Endothelial cell of umbilical vein (primary cell): ENCODE measurements around the gene RIBC2. TPM values are rescaled to one million over a fixed set of nuclear protein-coding genes. Genes with fewer than 3 reads are reported as not detected.

Experiments used
- BruUV-seq: library from RNA; stranded (reverse); fragments of 400-500 nt; replicated peaks from 2 replicates; lab custom pipeline; 2021; lab: Mats Ljungman, UMichigan
- CTCF ChIA-PET: fragments of 300-600, 350-600 bp; sonication (Branson Sonifier 250); formaldehyde crosslinking; loops from one replicate; lab custom pipeline; 2021; ENCODE audit warnings: antibody characterized with exemption, inconsistent platforms; lab: Charles Lee
- POLR2A ChIA-PET: fragments of 300-600, 350-600 bp; sonication (Branson Sonifier 250); formaldehyde crosslinking; loops from one replicate; lab custom pipeline; 2021; ENCODE audit warnings: antibody characterized with exemption, inconsistent platforms; lab: Charles Lee
- DNase-seq: peaks from one replicate; pipeline ENCODE4 v3.0.0-alpha.2; 2011; ENCODE audit warnings: low read depth, low spot score
- FAIRE-seq: peaks from 2 replicates; lab custom pipeline; 2011; peaks lifted over from hg19 to GRCh38; lab: Jason Lieb, UNC
- H2AFZ ChIP-seq: 2 replicates; pipeline ENCODE4 v1.6.0; 2012; ENCODE audit warnings: low read depth, low read length, control low read depth, inconsistent platforms
- H3K27ac ChIP-seq: 2 replicates; pipeline ENCODE4 v1.5.1; 2011; ENCODE audit warnings: low read depth, mild to moderate bottlenecking, control low read depth, low read length, moderate library complexity; ENCODE audit not compliant: insufficient read depth
- H3K27me3 ChIP-seq, 2 experiments: 2 replicates each; pipeline versions ENCODE4 v1.6.0 to v1.6.1; 2011; ENCODE audit warnings: low read length in 2 of 2, mixed read lengths in 1 of 2; ENCODE audit not compliant: control insufficient read depth in 2 of 2, insufficient read depth in 2 of 2
- H3K36me3 ChIP-seq, 2 experiments: 2 replicates in 1 of 2; 3 replicates in 1 of 2; pipeline ENCODE4 v1.5.1; 2011; ENCODE audit warnings: low read length in 2 of 2, mild to moderate bottlenecking in 1 of 2, moderate library complexity in 1 of 2; ENCODE audit not compliant: control insufficient read depth in 2 of 2, insufficient read depth in 2 of 2; ENCODE audit errors: extremely low read depth in 1 of 2
- H3K4me1 ChIP-seq: 3 replicates; pipeline ENCODE4 v1.5.1; 2011; ENCODE audit warnings: mild to moderate bottlenecking, low read length; ENCODE audit not compliant: control insufficient read depth, insufficient read depth; ENCODE audit errors: extremely low read depth
- H3K4me2 ChIP-seq: 2 replicates; pipeline ENCODE4 v1.6.1; 2011; ENCODE audit warnings: low read length, control low read depth, mixed read lengths; ENCODE audit not compliant: insufficient read depth
- H3K4me3 ChIP-seq, 3 experiments: fragments of 200-600 bp in 1 of 3; sonication (generic), shearing (Covaris generic) in 1 of 3; replicated peaks in 1 of 3; 2 replicates each; pipeline ENCODE4 v1.5.1; 2011 to 2016; ENCODE audit warnings: control low read depth in 3 of 3, low read length in 3 of 3, mild to moderate bottlenecking in 2 of 3, inconsistent platforms in 1 of 3, low read depth in 1 of 3, moderate library complexity in 1 of 3; ENCODE audit not compliant: insufficient read depth in 1 of 3
- H3K79me2 ChIP-seq: 2 replicates; pipeline ENCODE4 v1.6.0; 2012; ENCODE audit warnings: low read length, inconsistent platforms; ENCODE audit not compliant: control insufficient read depth, insufficient read depth
- H3K9ac ChIP-seq: replicated peaks from 2 replicates; pipeline ENCODE3; 2011; ENCODE audit warnings: low read length, control low read depth; ENCODE audit not compliant: insufficient read depth; ENCODE audit errors: extremely low read depth
- H3K9me1 ChIP-seq: replicated peaks from 3 replicates; pipeline ENCODE4 v1.6.0; 2011; ENCODE audit warnings: mild to moderate bottlenecking, low read length; ENCODE audit not compliant: control insufficient read depth, insufficient read depth; ENCODE audit errors: extremely low read depth
- H3K9me3 ChIP-seq: replicated peaks from 2 replicates; pipeline ENCODE4 v1.5.1; 2012; ENCODE audit warnings: low read length, inconsistent platforms; ENCODE audit not compliant: control insufficient read depth, insufficient read depth
- H4K20me1 ChIP-seq: replicated peaks from 2 replicates; pipeline ENCODE3; 2011; ENCODE audit warnings: mild to moderate bottlenecking, low read length; ENCODE audit not compliant: control insufficient read depth, insufficient read depth; ENCODE audit errors: extremely low read depth
- EZH2 ChIP-seq: IDR thresholded peaks from 2 replicates; pipeline ENCODE4 v1.6.1; 2012; ENCODE audit warnings: borderline replicate concordance, low read depth, mild to moderate bottlenecking, moderate library complexity, low read length, inconsistent platforms; ENCODE audit not compliant: severe bottlenecking
- FOS ChIP-seq: IDR thresholded peaks from 2 replicates; pipeline ENCODE4 v1.6.1; 2011; ENCODE audit warnings: mild to moderate bottlenecking, low read length, moderate library complexity, borderline replicate concordance; ENCODE audit not compliant: insufficient read depth
- GATA2 ChIP-seq: IDR thresholded peaks from 2 replicates; pipeline ENCODE4 v1.7.0; 2011; ENCODE audit warnings: low read depth, mild to moderate bottlenecking, moderate library complexity, mixed read lengths, low read length; ENCODE audit not compliant: insufficient read length, insufficient read depth
- JUN ChIP-seq: IDR thresholded peaks from 2 replicates; pipeline ENCODE4 v1.6.1; 2011; ENCODE audit warnings: borderline replicate concordance, low read depth; ENCODE audit not compliant: insufficient read length, insufficient read depth
- MAX ChIP-seq: IDR thresholded peaks from 2 replicates; pipeline ENCODE4 v1.6.1; 2011; ENCODE audit not compliant: insufficient read depth, insufficient read length
- MYC ChIP-seq: IDR thresholded peaks from one replicate; pipeline ENCODE4 v1.6.1; 2011; ENCODE audit warnings: mild to moderate bottlenecking, low read depth, low read length
- POLR2A ChIP-seq: IDR thresholded peaks from 2 replicates; pipeline ENCODE4 v1.6.1; 2012; ENCODE audit warnings: low read depth, mild to moderate bottlenecking, control low read depth, low read length
- POLR2AphosphoS5 ChIP-seq: IDR thresholded peaks from 2 replicates; pipeline ENCODE4 v1.6.1; 2012; ENCODE audit warnings: low read depth, mild to moderate bottlenecking, control low read depth, low read length, moderate library complexity; ENCODE audit not compliant: insufficient read depth
- dilution Hi-C: fragments of 300-500 bp; cut with MboI; formaldehyde crosslinking; loops from one replicate; pipeline ENCODE4 v1.15.0; 2019; ENCODE audit warnings: low sequenced_read_pairs; ENCODE audit not compliant: extremely low pct_ligation_motif_present
- intact Hi-C: fragments of 100-400 bp; cut with micrococcal nuclease; formaldehyde crosslinking; loops from one replicate; pipeline ENCODE4 v1.10.0; 2022
- polyA plus RNA-seq, 4 experiments: library from polyadenylated mRNA; depleted of rRNA in 3 of 4; stranded (reverse) in 3 of 4; unstranded in 1 of 4; fragments of >200 nt; gene quantifications; 2 replicates each; pipeline versions ENCODE4 v1.2.1 to v1.2.3, GENCODE V29; 2011 to 2012; ENCODE audit warnings: missing spikeins in 1 of 4
- total RNA-seq: library from RNA; stranded (reverse); gene quantifications from 2 replicates; pipeline ENCODE4 v1.2.3, GENCODE V29; 2021
- TF ChIP-seq, protein P1 (sequence below), 2 donors: IDR thresholded peaks; 1 replicate in 1 of 2; 2 replicates in 1 of 2; pipeline ENCODE4 v1.5.1; 2011; ENCODE audit warnings: low read length in 2 of 2, mild to moderate bottlenecking in 2 of 2, moderate library complexity in 2 of 2, control low read depth in 1 of 2, inconsistent platforms in 1 of 2, low read depth in 1 of 2; ENCODE audit not compliant: insufficient read depth in 1 of 2; ENCODE audit errors: extremely low read depth in 1 of 2

The RIBC2 gene
- total and polyA plus RNA-seq, 2 donors (not counting 3 experiments of a cell fraction or from before 2014, with no cell fraction given), result 1.2 to 5.7 TPM

DNA sequence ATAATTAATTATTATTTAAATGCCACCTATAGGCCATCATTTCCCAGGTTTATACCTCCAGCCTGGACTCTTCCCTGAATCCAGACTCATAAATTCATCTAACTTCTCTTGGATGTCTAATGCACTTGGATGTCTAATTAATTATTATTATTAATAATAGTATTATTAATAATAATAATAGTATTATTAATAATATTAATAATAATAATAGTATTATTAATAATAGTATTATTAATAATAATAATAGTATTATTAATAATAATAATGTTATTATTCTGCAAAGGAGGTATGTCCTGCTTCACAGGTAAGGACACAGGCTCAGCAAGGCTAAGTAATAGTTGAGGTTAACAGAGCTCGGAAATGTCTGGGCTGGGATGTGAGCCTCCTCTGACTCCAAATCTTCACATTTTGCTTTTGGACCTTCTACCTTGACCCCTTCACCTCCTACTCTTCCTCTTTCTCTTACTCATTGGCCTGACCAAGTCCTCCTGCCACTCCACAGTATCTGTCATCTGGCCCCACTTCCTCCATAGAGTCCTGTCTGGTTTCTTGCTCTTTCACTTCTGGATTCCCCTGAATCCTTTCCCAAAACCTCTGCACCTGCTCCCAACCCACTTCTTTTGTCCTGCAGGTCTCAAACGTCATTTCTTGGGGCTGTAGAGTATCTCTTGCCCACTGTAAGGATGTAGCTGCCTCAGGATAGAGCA lies 8.0 kb downstream of the RIBC2 start:
- Histone ChIP-seq H3K27me3 (no peaks in the 10 kb centered on the region), H3K4me1 (no peaks in the 10 kb centered on the region), H3K79me2 (no peaks in the 10 kb centered on the region), H3K9me3 (no peaks in the 10 kb centered on the region), H3K9me1 (no peaks in the 10 kb centered on the region), H3K4me3 (no peak overlapping the region), H4K20me1 (no peaks in the 10 kb centered on the region), H3K4me2 (no peak overlapping the region), H3K36me3 (no peaks in the 10 kb centered on the region), H3K9ac (no peak overlapping the region), H3K27ac (no peak overlapping the region), H2AFZ (no peak overlapping the region)
- DNase-seq, result no peak
- intact Hi-C loops, result no loop called here
- no peak for FAIRE-seq
- no TSS peak for BruUV-seq
- CTCF ChIA-PET, result no interaction called here
- dilution Hi-C loops, result no loop called here
- POLR2A ChIA-PET, result no interaction called here
- TF ChIP-seq MYC (no peak), FOS (no peak), POLR2AphosphoS5 (no peak), EZH2 (no peak), GATA2 (no peak), POLR2A (no peak), MAX (no peak), JUN (no peak)
- TF ChIP-seq, protein P1, sequence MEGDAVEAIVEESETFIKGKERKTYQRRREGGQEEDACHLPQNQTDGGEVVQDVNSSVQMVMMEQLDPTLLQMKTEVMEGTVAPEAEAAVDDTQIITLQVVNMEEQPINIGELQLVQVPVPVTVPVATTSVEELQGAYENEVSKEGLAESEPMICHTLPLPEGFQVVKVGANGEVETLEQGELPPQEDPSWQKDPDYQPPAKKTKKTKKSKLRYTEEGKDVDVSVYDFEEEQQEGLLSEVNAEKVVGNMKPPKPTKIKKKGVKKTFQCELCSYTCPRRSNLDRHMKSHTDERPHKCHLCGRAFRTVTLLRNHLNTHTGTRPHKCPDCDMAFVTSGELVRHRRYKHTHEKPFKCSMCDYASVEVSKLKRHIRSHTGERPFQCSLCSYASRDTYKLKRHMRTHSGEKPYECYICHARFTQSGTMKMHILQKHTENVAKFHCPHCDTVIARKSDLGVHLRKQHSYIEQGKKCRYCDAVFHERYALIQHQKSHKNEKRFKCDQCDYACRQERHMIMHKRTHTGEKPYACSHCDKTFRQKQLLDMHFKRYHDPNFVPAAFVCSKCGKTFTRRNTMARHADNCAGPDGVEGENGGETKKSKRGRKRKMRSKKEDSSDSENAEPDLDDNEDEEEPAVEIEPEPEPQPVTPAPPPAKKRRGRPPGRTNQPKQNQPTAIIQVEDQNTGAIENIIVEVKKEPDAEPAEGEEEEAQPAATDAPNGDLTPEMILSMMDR (IDR thresholded peaks at IDR 0.05; ENCODE audit: extremely low read depth in 1 of 2, insufficient read depth in 1 of 2, low read depth in 1 of 2, low read length in 2 of 2), result no peak
